Measurements from ENCODE around the gene LIN52.

Gene LIN52

DNA sequence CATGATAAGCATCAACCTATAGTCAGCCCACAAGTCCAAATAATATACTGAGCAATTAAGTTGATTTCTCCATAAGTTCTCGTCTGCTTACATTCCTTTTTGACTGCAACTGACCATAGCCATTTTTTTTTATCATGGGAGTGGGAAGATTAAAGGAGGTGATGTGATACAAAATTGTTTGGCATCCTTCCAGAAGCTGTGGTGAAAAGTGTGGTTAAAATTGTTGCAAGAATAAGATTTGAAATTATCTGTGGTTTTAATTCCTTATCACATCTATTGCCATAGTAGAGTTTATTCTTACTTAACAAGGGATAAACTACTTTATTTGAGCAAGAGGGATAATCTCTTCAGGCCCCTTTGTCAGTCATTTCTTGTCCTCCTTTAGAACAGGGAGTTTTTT is 50.7 kb downstream of the LIN52 start:
- TF ChIP-seq, protein P1, sequence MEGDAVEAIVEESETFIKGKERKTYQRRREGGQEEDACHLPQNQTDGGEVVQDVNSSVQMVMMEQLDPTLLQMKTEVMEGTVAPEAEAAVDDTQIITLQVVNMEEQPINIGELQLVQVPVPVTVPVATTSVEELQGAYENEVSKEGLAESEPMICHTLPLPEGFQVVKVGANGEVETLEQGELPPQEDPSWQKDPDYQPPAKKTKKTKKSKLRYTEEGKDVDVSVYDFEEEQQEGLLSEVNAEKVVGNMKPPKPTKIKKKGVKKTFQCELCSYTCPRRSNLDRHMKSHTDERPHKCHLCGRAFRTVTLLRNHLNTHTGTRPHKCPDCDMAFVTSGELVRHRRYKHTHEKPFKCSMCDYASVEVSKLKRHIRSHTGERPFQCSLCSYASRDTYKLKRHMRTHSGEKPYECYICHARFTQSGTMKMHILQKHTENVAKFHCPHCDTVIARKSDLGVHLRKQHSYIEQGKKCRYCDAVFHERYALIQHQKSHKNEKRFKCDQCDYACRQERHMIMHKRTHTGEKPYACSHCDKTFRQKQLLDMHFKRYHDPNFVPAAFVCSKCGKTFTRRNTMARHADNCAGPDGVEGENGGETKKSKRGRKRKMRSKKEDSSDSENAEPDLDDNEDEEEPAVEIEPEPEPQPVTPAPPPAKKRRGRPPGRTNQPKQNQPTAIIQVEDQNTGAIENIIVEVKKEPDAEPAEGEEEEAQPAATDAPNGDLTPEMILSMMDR (IDR thresholded peaks at IDR 0.05; ENCODE audit: unreplicated experiment in 3 of 3) = no peak
- H3K27ac Mint-ChIP-seq = peak overlapping the region in 1 of 3 experiments; percentile 90
- no peaks in the 10 kb centered on the region for H3K36me3 Mint-ChIP-seq (ENCODE audit: low read depth)
- H3K4me3 Mint-ChIP-seq = no peak overlapping the region
- H3K27me3 Mint-ChIP-seq (ENCODE audit: low read depth) = no peaks in the 10 kb centered on the region
- peaks cover 14% of the 10 kb centered on the region for H3K4me1 Mint-ChIP-seq
- no peaks in the 10 kb centered on the region for H3K9me3 Mint-ChIP-seq

DNA sequence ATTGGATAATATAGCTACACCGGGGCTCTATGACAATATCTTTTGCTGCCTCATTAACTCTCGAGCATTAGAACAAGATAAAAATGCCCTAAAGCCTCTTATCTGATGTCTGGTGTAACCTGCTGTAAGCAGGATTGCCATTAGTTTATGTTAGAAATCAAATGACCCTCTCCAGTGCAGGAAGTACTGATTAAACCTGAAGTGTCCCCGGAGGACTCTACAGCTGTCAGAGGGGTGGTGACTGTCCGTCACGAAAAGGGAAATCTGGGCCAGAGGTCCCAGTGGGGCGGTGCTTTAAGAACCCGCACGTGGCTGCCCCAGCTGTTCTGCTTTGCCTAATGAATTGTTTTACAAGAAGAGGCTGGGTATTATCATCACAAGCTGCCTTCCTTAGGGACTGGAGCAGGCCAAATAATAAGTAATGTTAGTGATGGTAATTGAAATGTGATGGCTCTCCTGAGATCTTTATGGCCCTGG is 55.7 kb downstream of the LIN52 start:
- Mint-ChIP-seq H3K4me3 (no peak overlapping the region), H3K9me3 (no peaks in the 10 kb centered on the region), H3K4me1 (peaks cover 19% of the 10 kb centered on the region), H3K27ac (no peak overlapping the region), H3K27me3 (ENCODE audit: low read depth) (no peaks in the 10 kb centered on the region), H3K36me3 (ENCODE audit: low read depth) (no peaks in the 10 kb centered on the region)
- TF ChIP-seq, protein P1 (IDR thresholded peaks at IDR 0.05; ENCODE audit: unreplicated experiment in 3 of 3) = no peak

DNA sequence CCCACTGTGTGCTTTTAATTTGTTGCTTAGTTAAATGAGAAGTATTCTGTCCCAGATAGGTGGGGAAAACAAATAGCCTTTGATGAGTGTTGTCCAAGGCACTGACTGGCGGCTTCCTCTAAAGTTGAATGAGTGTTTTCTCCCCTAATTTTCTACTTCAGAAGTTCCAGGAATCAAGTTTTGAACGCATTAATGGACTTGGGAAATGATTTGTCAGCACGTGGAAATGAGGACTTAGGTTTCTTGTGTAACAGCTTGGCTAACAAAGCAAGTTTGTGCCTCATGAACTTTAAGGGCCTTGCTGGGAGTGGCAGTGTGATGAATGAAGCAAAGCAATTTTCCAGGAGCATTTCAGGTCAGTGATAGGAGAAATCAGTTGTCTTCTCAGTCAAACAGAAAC is 56.9 kb downstream of the LIN52 start:
- Mint-ChIP-seq H3K27me3 (ENCODE audit: low read depth) (no peaks in the 10 kb centered on the region), H3K36me3 (ENCODE audit: low read depth) (no peaks in the 10 kb centered on the region), H3K4me1 (peaks cover 19% of the 10 kb centered on the region), H3K27ac (peak overlapping the region in 1 of 3 experiments; percentile 15), H3K9me3 (no peaks in the 10 kb centered on the region), H3K4me3 (no peak overlapping the region)
- TF ChIP-seq, protein P1 (IDR thresholded peaks at IDR 0.05; ENCODE audit: unreplicated experiment in 3 of 3) = no peak

DNA sequence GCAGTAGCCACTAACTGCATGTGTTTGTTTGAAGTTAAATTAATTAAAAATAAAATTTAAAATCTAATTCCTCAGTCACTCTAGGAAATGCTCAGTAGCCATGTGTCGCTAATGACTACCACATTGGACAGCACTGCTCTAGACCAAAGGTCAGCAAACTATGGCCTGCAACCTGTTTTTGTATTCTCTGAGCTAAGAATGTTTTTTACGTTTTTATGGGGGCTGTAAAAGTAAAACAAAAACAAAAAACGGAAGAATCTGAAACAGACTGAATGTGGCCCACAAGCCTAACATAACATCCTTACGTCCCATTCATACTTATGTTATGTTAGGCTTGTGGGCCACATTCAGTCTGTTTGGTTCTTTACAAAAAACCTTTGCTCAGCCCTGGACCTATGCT is 57.8 kb downstream of the LIN52 start:
- peaks cover 19% of the 10 kb centered on the region for H3K4me1 Mint-ChIP-seq

DNA sequence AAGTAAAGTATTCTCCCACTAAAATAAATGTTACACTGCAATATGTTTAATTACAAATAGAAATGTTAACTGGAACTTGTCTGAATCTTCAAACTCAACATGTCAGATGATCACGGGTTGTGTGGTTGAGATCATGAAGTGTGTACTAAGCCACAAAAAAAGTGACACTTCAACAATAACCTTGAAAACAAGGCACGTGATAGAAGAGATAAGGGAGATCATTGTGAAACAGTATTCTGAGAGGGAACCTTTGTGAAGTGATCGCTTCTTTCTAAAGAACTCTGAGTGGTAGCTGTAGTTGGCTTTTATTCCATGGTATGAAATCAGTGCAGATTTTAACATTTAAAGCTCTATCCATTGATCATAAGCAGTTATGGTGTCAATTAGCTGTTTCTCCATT is 60.0 kb downstream of the LIN52 start:
- Mint-ChIP-seq H3K27ac (no peak overlapping the region), H3K9me3 (no peaks in the 10 kb centered on the region), H3K4me3 (no peak overlapping the region), H3K36me3 (ENCODE audit: low read depth) (no peaks in the 10 kb centered on the region), H3K27me3 (ENCODE audit: low read depth) (no peaks in the 10 kb centered on the region), H3K4me1 (peaks cover 19% of the 10 kb centered on the region)
- TF ChIP-seq, protein P1 (IDR thresholded peaks at IDR 0.05; ENCODE audit: unreplicated experiment in 3 of 3) = no peak

More for the DNA sequence above, 57.8 kb downstream of the LIN52 start:
- TF ChIP-seq, protein P1 (IDR thresholded peaks at IDR 0.05; ENCODE audit: unreplicated experiment in 3 of 3) = no peak
- Mint-ChIP-seq H3K4me3 (no peak overlapping the region), H3K27ac (no peak overlapping the region), H3K36me3 (ENCODE audit: low read depth) (no peaks in the 10 kb centered on the region), H3K9me3 (no peaks in the 10 kb centered on the region), H3K27me3 (ENCODE audit: low read depth) (no peaks in the 10 kb centered on the region)

DNA sequence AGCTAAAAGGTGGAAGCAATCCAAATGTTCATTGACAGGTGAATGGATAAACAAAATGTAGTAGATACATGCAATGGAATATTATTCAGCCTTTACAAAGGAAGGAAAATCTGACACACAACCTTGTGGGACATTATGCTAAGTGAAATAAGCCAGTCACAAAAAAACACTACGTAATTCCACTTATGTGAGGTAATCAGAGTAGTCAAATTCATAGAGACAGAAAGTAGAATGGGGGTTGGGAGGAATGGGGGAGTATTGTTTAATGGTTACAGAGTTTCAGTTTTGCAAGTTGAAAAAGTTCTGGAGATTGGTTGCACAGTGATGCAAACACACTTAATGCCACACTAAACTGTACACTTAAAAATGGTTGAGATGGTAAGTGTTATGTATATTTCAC is 62.8 kb downstream of the LIN52 start:
- H3K9me3 Mint-ChIP-seq = no peaks in the 10 kb centered on the region
- TF ChIP-seq, protein P1 (IDR thresholded peaks at IDR 0.05; ENCODE audit: unreplicated experiment in 3 of 3) = no peak
- H3K36me3 Mint-ChIP-seq (ENCODE audit: low read depth) = no peaks in the 10 kb centered on the region
- no peaks in the 10 kb centered on the region for H3K4me1 Mint-ChIP-seq
- no peaks in the 10 kb centered on the region for H3K27me3 Mint-ChIP-seq (ENCODE audit: low read depth)
- H3K27ac Mint-ChIP-seq = no peak overlapping the region
- no peak overlapping the region for H3K4me3 Mint-ChIP-seq

All from nephron (organoid).